ENCODE measurements around the gene WASHC2C.
"Not testable (repeated sequence)": the region's sequence is repeated elsewhere in the genome, so short reads cannot be mapped to it uniquely, and the experiment has no call there.

DNA sequence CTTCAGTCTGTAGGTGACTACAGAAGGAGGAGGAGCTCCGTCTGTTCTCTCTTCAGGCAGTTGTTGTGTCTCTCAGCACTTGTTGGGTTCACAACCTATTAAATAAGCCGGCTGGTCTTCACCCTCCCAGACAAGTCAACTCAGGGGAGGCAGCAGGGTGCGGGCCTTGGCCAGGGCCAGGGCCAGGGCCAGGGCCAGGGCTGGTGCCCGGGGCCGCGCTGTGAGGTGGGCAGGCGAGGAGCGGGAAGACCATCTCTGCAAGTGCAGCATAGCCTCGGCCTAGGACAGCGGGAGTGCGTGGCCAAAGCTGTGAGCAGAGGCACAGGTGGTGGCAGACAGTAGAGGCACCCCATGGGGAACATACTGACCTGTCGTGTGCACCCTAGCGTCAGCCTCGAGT, 48.6 kb upstream of the WASHC2C start:
- TF ChIP-seq, protein P1, sequence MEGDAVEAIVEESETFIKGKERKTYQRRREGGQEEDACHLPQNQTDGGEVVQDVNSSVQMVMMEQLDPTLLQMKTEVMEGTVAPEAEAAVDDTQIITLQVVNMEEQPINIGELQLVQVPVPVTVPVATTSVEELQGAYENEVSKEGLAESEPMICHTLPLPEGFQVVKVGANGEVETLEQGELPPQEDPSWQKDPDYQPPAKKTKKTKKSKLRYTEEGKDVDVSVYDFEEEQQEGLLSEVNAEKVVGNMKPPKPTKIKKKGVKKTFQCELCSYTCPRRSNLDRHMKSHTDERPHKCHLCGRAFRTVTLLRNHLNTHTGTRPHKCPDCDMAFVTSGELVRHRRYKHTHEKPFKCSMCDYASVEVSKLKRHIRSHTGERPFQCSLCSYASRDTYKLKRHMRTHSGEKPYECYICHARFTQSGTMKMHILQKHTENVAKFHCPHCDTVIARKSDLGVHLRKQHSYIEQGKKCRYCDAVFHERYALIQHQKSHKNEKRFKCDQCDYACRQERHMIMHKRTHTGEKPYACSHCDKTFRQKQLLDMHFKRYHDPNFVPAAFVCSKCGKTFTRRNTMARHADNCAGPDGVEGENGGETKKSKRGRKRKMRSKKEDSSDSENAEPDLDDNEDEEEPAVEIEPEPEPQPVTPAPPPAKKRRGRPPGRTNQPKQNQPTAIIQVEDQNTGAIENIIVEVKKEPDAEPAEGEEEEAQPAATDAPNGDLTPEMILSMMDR (tag by site-specific recombination; IDR thresholded peaks at IDR 0.05) = not testable (repeated sequence)
- not testable (repeated sequence) for TF ChIP-seq ZNF629 (tag by site-specific recombination; IDR thresholded peaks at IDR 0.05); MEIS1 (CRISPR knock-in tag; IDR thresholded peaks at IDR 0.05; ENCODE audit: borderline replicate concordance); ZNF514 (tag by site-specific recombination; IDR thresholded peaks at IDR 0.05); YY1 (tag by site-specific recombination; IDR thresholded peaks at IDR 0.05); ZNF670 (tag by site-specific recombination; IDR thresholded peaks at IDR 0.05; ENCODE audit: low read depth); ZBTB21 (tag by site-specific recombination; IDR thresholded peaks at IDR 0.05); ZNF549 (tag by site-specific recombination; IDR thresholded peaks at IDR 0.05); ZNF76 (tag by site-specific recombination; IDR thresholded peaks at IDR 0.05; ENCODE audit: borderline replicate concordance, low read depth); ZNF830 (tag by site-specific recombination; IDR thresholded peaks at IDR 0.05; ENCODE audit: low read depth)
- TF ChIP-seq, protein P2, sequence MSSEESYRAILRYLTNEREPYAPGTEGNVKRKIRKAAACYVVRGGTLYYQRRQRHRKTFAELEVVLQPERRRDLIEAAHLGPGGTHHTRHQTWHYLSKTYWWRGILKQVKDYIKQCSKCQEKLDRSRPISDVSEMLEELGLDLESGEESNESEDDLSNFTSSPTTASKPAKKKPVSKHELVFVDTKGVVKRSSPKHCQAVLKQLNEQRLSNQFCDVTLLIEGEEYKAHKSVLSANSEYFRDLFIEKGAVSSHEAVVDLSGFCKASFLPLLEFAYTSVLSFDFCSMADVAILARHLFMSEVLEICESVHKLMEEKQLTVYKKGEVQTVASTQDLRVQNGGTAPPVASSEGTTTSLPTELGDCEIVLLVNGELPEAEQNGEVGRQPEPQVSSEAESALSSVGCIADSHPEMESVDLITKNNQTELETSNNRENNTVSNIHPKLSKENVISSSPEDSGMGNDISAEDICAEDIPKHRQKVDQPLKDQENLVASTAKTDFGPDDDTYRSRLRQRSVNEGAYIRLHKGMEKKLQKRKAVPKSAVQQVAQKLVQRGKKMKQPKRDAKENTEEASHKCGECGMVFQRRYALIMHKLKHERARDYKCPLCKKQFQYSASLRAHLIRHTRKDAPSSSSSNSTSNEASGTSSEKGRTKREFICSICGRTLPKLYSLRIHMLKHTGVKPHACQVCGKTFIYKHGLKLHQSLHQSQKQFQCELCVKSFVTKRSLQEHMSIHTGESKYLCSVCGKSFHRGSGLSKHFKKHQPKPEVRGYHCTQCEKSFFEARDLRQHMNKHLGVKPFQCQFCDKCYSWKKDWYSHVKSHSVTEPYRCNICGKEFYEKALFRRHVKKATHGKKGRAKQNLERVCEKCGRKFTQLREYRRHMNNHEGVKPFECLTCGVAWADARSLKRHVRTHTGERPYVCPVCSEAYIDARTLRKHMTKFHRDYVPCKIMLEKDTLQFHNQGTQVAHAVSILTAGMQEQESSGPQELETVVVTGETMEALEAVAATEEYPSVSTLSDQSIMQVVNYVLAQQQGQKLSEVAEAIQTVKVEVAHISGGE (tag by site-specific recombination; conservative IDR thresholded peaks at IDR 0.05; ENCODE audit: low read depth) = not testable (repeated sequence)
- TF ChIP-seq, protein P3, sequence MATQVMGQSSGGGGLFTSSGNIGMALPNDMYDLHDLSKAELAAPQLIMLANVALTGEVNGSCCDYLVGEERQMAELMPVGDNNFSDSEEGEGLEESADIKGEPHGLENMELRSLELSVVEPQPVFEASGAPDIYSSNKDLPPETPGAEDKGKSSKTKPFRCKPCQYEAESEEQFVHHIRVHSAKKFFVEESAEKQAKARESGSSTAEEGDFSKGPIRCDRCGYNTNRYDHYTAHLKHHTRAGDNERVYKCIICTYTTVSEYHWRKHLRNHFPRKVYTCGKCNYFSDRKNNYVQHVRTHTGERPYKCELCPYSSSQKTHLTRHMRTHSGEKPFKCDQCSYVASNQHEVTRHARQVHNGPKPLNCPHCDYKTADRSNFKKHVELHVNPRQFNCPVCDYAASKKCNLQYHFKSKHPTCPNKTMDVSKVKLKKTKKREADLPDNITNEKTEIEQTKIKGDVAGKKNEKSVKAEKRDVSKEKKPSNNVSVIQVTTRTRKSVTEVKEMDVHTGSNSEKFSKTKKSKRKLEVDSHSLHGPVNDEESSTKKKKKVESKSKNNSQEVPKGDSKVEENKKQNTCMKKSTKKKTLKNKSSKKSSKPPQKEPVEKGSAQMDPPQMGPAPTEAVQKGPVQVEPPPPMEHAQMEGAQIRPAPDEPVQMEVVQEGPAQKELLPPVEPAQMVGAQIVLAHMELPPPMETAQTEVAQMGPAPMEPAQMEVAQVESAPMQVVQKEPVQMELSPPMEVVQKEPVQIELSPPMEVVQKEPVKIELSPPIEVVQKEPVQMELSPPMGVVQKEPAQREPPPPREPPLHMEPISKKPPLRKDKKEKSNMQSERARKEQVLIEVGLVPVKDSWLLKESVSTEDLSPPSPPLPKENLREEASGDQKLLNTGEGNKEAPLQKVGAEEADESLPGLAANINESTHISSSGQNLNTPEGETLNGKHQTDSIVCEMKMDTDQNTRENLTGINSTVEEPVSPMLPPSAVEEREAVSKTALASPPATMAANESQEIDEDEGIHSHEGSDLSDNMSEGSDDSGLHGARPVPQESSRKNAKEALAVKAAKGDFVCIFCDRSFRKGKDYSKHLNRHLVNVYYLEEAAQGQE (tag by site-specific recombination; IDR thresholded peaks at IDR 0.05) = not testable (repeated sequence)
- TF ChIP-seq, protein P4, sequence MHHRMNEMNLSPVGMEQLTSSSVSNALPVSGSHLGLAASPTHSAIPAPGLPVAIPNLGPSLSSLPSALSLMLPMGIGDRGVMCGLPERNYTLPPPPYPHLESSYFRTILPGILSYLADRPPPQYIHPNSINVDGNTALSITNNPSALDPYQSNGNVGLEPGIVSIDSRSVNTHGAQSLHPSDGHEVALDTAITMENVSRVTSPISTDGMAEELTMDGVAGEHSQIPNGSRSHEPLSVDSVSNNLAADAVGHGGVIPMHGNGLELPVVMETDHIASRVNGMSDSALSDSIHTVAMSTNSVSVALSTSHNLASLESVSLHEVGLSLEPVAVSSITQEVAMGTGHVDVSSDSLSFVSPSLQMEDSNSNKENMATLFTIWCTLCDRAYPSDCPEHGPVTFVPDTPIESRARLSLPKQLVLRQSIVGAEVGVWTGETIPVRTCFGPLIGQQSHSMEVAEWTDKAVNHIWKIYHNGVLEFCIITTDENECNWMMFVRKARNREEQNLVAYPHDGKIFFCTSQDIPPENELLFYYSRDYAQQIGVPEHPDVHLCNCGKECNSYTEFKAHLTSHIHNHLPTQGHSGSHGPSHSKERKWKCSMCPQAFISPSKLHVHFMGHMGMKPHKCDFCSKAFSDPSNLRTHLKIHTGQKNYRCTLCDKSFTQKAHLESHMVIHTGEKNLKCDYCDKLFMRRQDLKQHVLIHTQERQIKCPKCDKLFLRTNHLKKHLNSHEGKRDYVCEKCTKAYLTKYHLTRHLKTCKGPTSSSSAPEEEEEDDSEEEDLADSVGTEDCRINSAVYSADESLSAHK (tag by site-specific recombination; IDR thresholded peaks at IDR 0.05) = not testable (repeated sequence)

Measured in HEK293 (cell line).